ENCODE data around the gene FAM180B.
"Not testable (repeated sequence)": the region's sequence is repeated elsewhere in the genome, so short reads cannot be mapped to it uniquely, and the experiment has no call there.

FAM180B gene, protein sequence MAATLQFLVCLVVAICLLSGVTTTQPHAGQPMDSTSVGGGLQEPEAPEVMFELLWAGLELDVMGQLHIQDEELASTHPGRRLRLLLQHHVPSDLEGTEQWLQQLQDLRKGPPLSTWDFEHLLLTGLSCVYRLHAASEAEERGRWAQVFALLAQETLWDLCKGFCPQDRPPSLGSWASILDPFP

GRCh38 chr11:47586098-47586855 lies at the start of gene FAM180B:
TSS of gene FAM180B (plus strand) at chr11:47586678. CDS start at chr11:47586769, 91 bp downstream.
- no peak for DNase-seq (ENCODE audit: low spot score)

GRCh38 chr11:47536915-47537314 lies 49.6 kb upstream of the FAM180B start:
- DNase-seq (ENCODE audit: low spot score), result no peak

DNA sequence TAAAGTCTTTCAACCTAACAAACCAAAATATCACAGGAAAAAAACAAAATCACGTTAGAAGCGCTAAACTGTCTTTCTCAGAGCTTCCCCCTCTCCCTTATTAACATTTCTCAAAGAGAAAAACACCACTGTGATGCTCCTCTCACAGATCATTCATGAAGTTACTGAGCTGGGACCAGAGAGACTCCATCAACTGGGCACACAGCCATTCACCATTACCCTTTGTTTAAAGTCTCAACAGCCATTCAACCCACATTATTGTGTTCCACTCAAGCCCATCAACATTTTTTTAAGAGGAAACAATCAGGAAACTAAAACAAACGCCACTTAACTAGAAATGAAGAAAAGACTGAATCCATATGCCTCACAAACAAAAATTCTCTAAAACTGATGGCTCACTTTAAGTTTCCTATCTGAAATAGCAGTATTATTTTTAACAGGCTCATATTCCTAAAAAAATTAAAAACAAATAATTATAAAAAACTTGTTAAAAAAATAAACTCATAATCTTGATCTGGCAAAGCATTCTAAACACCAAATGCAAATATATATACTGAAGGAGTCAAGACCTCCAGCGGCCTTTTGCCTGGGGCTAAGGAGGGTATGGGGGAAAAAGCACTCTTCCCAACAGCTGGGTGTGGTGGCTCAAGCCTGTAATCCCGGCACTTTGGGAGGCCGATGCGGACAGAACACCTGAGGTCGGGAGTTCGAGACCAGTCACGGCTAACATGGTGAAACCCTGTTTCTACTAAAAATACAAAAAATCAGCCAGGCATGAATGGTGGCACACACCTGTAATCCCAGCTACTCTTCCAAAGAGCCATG lies 47.5 kb upstream of the FAM180B start:
- DNase-seq (ENCODE audit: low spot score), result no peak

DNA sequence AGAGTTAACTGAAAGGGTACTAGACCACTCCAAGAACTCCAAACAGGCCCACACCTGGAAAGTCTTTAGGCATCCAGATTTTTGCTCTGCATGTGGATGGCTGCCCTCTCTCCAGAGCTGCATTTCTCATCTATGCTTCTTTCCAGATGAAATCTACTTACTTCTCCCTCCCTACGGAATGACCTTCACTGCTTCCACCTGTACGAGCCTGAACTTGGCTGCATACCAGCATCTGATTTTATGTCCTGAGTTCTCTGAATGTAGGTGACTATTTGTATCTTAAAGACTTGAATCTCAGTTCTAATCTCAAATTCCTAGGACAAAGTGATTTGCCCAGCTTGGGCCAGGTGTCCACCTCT lies 46.8 kb upstream of the FAM180B start:
- no peak for DNase-seq (ENCODE audit: low spot score)

DNA sequence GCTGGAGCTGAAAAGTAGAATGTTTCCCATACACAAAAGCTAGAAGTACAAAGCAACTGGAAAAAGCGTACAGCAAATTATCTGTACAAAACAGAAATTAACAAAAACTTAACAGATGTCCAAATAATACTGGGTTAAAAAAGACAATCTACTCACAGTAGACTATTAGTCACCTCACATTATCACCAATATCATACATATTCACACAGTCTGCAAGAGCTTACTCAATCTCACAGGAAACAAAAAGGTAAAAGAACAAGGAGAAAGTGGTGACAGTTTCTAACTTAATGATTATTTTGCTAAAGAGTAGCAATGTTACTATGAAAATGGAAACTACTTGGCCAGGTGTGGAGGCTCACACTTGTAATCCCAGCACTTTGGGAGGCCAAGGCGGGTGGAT lies 45.4 kb upstream of the FAM180B start:
- DNase-seq (ENCODE audit: low spot score), result no peak

GRCh38 chr11:47545298-47545697 lies 41.2 kb upstream of the FAM180B start:
- DNase-seq (ENCODE audit: low spot score), result no peak

DNA sequence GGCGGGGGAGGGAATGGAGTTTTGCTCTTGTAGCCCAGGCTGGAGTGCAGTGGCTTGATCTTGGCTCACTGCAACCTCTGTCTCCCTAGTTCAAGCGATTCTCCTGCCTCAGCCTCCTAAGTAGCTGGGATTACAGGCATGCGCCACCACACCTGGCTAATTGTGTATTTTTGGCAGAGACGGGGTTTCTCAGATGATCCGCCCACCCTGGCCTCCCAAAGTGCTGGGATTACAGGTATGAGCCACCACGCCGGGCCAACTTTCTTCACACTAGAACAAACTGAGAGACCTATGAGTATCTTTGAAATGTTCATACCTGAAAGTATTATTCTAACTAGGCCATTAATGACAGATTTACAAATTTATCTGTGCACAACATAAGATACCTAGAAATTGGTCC lies 40.2 kb upstream of the FAM180B start:
- DNase-seq (ENCODE audit: low spot score), result not testable (repeated sequence)

GRCh38 chr11:47550288-47551047 lies 36.0 kb upstream of the FAM180B start:
- no peak for DNase-seq (ENCODE audit: low spot score)

DNA sequence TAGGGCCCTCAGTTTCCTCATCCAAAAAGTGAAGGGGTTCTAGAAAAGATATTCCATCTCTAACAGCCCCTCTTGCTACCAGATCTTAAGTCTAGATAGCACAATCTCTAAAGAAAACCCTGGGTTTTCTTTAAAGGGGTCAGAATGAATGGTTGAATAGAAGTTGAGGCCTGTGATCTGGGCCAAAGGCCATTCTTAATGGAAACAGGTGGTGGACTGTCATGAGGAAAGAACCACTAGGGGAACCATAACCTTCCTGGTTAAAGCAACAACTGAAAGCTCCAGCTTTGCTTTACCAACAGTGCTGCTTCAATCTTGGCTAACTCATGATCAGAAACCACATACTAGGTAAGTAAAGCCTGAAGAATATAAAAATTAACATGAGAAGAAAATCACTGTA lies 35.4 kb upstream of the FAM180B start:
- DNase-seq (ENCODE audit: low spot score), result no peak

DNA sequence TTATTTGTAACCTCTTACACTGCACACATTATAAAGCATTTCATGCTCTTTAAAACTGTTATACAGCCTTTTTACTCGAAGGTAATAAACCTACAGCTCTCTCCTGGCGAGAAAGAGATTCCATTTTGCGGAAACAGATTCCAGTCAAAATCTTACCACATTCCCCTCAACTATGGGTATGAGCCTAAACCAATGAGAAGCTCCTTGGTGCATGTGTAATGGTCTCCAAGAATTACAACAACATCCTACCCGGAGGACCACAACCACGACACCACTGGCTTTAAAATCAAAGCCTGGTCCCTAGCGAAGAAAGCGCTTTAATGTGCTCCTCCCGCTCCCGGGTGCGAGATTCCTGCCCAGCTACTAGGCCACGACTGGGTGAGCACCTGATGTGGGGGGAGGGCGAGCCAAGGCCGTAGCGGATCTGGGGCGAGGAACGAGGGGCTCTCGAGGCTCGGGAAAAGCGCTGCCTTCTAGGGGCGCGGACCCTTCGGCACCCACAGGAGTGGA lies 34.4 kb upstream of the FAM180B start:
- DNase-seq (ENCODE audit: low spot score), result peak; percentile 39

DNA sequence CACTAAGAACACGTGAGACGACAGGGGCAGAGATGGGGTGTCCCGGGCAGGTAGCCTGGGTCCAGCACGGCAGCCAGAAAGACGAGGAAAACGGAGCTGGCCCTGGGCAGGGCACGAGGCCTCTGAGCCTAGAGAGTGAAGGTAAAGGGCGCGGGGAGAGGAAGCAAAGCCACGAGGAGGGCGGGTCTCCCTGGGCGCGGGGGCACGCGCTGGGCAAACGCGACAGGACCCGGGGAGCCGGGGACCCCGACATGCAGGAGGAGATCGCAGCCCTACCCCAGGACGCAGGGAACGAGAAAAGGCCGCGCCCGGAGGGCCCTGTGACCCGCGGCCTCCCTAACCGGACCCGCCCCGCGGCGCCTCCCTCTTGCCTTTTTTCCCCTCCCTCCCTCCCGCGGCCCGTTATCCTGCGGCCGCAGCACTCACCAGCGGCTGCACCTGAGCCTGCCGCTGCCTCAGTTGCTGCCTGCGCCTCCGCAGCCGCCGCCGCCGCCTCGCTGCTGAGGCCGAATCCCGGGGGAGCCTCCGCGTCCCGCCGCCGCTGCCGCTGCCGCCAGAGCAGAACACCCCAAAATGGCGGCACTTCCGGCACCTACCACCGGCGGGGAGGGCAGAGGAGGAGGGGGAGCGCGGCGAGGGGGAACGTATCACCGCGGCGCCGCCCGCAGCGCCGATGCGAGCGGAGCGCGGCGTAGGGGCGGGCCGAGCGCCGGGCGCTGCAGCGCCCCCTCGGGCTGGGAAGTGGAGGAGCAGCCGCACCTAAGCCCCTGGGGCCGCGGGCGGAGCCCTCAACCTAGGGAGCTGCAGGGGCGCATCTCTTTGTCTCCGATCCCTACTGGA lies 33.7 kb upstream of the FAM180B start, which contains the start of gene CELF1:
CELF1 (minus strand) TSS at position 567 of the 840 bp plus-strand sequence. CDS start 53,609 bp downstream, outside the sequence.
- peak; percentile 93 for DNase-seq (ENCODE audit: low spot score)

GRCh38 chr11:47553406-47553743 lies 33.1 kb upstream of the FAM180B start:
- DNase-seq (ENCODE audit: low spot score), result no peak

- not testable (repeated sequence) for DNase-seq (ENCODE audit: low spot score)
Observed at GRCh38 chr11:47557004-47557403, 29.5 kb upstream of the FAM180B start.

DNA sequence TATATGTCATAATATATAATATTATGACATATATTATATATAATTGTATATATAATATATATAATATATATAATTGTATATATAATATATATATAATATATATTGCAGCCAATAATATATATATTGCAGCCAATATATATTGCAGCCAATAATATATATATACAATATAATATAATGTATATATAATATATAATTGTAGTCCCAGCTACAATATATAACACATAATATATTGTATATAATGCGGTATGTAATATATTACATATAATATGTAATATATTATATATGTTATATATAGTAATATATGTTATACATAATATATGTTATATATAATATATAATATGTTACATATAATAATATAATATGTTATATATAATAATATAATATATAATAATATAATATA lies 27.8 kb upstream of the FAM180B start:
- no peak for DNase-seq (ENCODE audit: low spot score)

DNA sequence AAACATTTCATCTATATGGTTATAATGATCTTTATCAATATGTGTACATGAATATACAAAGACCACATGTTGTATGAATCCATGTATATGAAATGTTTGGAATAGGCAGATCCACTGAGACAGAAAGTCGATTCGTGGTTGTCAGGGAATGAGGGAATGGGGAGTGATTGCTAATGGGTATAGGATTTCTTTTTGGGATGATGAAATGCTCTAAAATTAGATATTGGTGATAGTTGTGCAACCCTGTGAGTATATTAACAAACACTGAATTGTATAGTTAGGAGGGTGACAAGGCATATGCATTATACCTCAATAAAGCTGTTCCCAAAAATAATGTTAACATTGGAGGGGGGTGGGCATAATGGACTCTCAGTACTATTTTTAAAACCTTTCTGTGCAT lies 26.1 kb upstream of the FAM180B start:
- no peak for DNase-seq (ENCODE audit: low spot score)

DNA sequence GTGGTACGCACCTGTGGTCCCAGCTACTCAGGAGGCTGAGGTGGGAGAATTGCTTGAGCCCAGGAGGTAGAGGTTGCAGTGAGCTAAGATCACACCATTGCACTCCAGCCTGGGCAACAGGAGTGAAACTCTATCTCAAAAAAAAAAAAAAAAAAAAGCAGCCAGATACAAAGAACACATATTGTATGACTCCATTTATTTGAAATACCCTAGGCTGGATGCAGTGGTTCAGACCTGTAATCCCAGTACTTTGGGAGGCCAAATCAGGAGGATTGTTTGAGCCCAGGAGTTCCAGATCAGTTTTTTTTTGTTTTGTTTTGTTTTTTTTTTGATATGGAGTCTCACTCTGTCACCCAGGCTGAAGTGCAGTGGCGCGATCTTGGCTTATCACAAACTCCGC lies 24.1 kb upstream of the FAM180B start:
- DNase-seq (ENCODE audit: low spot score), result not testable (repeated sequence)

DNA sequence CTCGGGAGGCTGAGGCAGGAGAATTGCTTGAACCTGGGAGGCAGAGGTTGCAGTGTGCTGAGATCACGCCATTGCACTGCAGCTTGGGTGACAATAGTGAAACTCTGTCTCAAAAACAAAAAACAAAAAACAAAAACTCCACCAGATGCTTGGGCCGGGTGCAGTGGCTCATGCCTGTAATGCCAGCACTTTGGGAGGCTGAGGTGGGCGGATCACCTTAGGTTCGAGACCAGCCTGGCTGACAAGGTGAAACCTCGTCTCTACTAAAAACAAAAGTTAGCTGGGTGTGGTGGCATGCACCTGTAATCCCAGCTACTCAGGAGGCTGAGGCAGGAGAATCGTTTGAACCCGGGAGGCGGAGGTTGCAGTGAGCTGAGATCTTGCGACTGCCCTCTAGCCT lies 22.1 kb upstream of the FAM180B start:
- not testable (repeated sequence) for DNase-seq (ENCODE audit: low spot score)

GRCh38 chr11:47564933-47565339 lies 21.5 kb upstream of the FAM180B start:
- no peak for DNase-seq (ENCODE audit: low spot score)

GRCh38 chr11:47565340-47566148 lies 20.9 kb upstream of the FAM180B start, which contains the start of gene PTPMT1:
TSS of gene PTPMT1 (plus strand) at chr11:47565599. CDS start at chr11:47565623, 24 bp downstream.
- peak; percentile 86 for DNase-seq (ENCODE audit: low spot score)

GRCh38 chr11:47566149-47566698 lies 20.3 kb upstream of the FAM180B start:
- DNase-seq (ENCODE audit: low spot score), result no peak

All from AG08395 (cell line).